BLaER1 treated with 17β-estradiol and CSF1 and Interleukin-3, amounts not matched to agents 10 nM and 100 nM (cell line): ENCODE data around the gene LRRC10B.

Source experiments
- H3K27ac ChIP-seq, 11 experiments: shearing (Covaris generic); formaldehyde crosslinking; 2 replicates each; pipeline ENCODE4 v1.8.1; 2022
- H3K27me3 ChIP-seq, 11 experiments: shearing (Covaris generic); formaldehyde crosslinking; 2 replicates each; pipeline ENCODE4 v1.8.1; 2022
- H3K36me3 ChIP-seq, 11 experiments: shearing (Covaris generic); formaldehyde crosslinking; 2 replicates each; pipeline ENCODE4 v1.8.1; 2022
- H3K4me1 ChIP-seq, 10 experiments: shearing (Covaris generic); formaldehyde crosslinking; 2 replicates each; pipeline ENCODE4 v1.8.1; 2022
- H3K4me2 ChIP-seq, 11 experiments: shearing (Covaris generic); formaldehyde crosslinking; 2 replicates each; pipeline ENCODE4 v1.8.1; 2022
- H3K4me3 ChIP-seq, 10 experiments: shearing (Covaris generic); formaldehyde crosslinking; 2 replicates each; pipeline ENCODE4 v1.8.1; 2022
- H3K9ac ChIP-seq, 11 experiments: shearing (Covaris generic); formaldehyde crosslinking; 2 replicates each; pipeline ENCODE4 v1.8.1; 2022
- H3K9me3 ChIP-seq, 11 experiments: shearing (Covaris generic); formaldehyde crosslinking; replicated peaks in 1 of 11; 2 replicates each; pipeline ENCODE4 v1.8.1; 2022
- H4K20me1 ChIP-seq, 11 experiments: shearing (Covaris generic); formaldehyde crosslinking; 2 replicates each; pipeline ENCODE4 v1.8.1; 2022
- Cebpa-rat ChIP-seq, 11 experiments: shearing (Covaris generic); IDR thresholded peaks; 2 replicates each; pipeline ENCODE4 v1.8.1; 2022

LRRC10B gene

DNA sequence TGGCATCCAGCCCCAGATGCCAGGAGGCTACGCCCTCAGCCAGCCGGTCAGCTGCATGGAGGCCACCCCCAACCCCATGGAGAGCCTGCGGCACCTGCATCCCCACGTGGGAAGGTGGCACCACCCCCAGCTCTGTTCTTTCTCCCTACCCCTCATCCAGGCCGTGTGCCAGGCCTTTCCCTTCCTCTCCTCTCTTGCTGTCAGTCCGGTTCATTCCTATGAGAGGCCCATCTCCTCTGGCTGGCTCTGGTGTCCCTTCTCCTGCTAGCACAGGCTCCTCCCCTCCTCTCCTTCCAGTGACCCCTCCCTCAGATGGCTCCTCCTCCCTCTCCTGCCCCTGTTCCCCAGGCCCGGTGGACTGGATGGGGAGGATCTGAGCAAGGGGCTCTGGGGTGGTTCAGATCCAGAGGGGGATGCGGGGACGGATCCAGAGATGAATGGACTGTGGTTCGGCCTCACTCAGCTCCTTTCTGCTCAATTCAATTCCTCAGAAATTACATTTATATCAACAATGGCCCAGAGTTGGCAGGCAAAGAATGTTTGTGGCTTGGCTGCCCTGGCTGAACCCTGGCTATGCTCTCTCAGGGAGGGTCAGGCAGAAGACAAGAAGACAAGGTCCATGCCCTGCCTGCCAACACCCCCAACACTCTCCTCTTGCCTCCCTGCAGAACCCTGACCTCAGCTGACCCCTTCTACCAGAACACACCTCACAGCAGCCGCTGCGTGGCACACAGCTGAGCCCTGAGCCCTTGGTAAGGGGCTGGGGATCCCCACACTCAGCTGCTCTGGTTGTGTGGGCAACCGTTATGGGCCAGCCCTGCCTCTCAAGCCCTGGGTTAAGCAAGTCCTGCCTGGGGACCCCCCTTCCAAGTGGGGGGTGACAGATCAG lies 18.5 kb upstream of the LRRC10B start:
- Histone ChIP-seq H3K4me2 (peak overlapping the region; percentile 44 to 66 (median 58); a peak in 19 of 22 replicates), H3K27ac (peak overlapping the region in 4 of 11 experiments; percentile 3 to 40 (median 26); a peak in 3 of 22 replicates), H3K36me3 (no peaks in the 10 kb centered on the region), H3K9me3 (no peaks in the 10 kb centered on the region), H4K20me1 (peaks cover 0 to 17% (median 0%) of the 10 kb centered on the region in 11 experiments; a peak in 5 of 22 replicates), H3K27me3 (no peaks in the 10 kb centered on the region), H3K4me1 (peaks cover 25 to 62% (median 46%) of the 10 kb centered on the region in 10 experiments), H3K9ac (peak overlapping the region in 4 of 11 experiments; percentile 2 to 41 (median 24); a peak in 5 of 22 replicates), H3K4me3 (no peak overlapping the region)
- TF ChIP-seq Cebpa-rat (IDR thresholded peaks at IDR 0.05) = no peak

GRCh38 chr11:61491736-61492395 lies 16.7 kb upstream of the LRRC10B start:
- no peaks in the 10 kb centered on the region for H3K9me3 ChIP-seq
- H3K4me2 ChIP-seq = peak overlapping the region in 8 of 11 experiments; percentile 11 to 64 (median 53); a peak in 9 of 22 replicates
- TF ChIP-seq Cebpa-rat (IDR thresholded peaks at IDR 0.05) = no peak
- no peaks in the 10 kb centered on the region for H3K36me3 ChIP-seq
- H3K4me3 ChIP-seq = no peak overlapping the region
- 0 out of 22 replicates have a peak overlapping the region, but pooled peaks of 1 of the 11 experiments have one; percentile 29 for H3K9ac ChIP-seq
- no peaks in the 10 kb centered on the region for H3K27me3 ChIP-seq
- peaks cover 0 to under 1% (median 0%) of the 10 kb centered on the region in 11 experiments; a peak in 2 of 22 replicates for H4K20me1 ChIP-seq
- no peak overlapping the region for H3K27ac ChIP-seq
- H3K4me1 ChIP-seq = peaks cover 14 to 47% (median 36%) of the 10 kb centered on the region in 10 experiments

- H3K9ac ChIP-seq = no peak overlapping the region
- no peaks in the 10 kb centered on the region; a peak in 1 of 22 replicates for H4K20me1 ChIP-seq
- H3K4me3 ChIP-seq = no peak overlapping the region
- H3K4me2 ChIP-seq = no peak overlapping the region
- H3K36me3 ChIP-seq = no peaks in the 10 kb centered on the region
- H3K27ac ChIP-seq = no peak overlapping the region
- TF ChIP-seq Cebpa-rat (IDR thresholded peaks at IDR 0.05) = no peak
- H3K4me1 ChIP-seq = peaks cover 11 to 34% (median 25%) of the 10 kb centered on the region in 10 experiments
- no peaks in the 10 kb centered on the region for H3K9me3 ChIP-seq
- H3K27me3 ChIP-seq = no peaks in the 10 kb centered on the region
Measured at GRCh38 chr11:61494381-61494961, 14.1 kb upstream of the LRRC10B start.

DNA sequence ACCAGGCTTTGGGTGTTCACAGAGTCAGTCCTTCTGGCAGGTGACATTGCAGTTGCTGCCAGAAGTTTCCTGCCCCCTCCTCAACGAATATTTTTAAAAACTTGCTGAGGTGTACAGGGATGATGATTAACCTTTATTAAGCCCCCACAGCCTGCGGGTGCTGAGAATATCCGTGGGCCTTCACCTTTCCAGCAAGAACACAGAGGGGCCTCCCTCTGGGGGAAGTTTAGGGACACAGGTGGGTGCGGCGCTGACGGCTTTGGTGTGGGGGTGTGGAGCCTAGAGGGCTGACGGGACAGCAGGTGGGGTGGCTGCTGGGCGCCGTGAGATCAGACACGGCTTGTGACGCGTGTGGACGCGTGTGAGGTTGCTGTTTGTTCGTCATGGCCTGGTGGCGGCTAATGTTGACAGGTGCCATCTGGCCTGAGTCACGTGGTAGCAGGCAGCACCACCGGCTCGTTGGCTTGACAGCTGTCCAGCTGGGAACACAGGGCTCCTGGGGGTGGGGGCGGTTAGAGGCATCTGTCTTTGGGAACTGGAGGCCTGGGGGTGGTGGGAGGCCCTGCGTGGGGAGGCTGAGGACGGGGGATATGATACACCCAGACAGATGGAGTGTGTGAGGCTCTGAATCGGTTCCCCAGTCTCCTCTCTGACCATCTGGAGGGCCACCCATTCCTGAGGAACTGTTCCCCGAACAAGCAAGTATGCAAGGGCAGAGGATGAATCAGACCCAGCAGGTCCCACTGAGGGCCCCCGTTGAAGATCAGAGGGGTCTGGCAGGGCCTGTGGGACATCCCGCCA lies 12.5 kb upstream of the LRRC10B start:
- no peaks in the 10 kb centered on the region for H3K36me3 ChIP-seq
- no peaks in the 10 kb centered on the region for H3K9me3 ChIP-seq
- H3K27ac ChIP-seq = no peak overlapping the region
- H4K20me1 ChIP-seq = no peaks in the 10 kb centered on the region
- no peak overlapping the region for H3K4me2 ChIP-seq
- no peak overlapping the region for H3K4me3 ChIP-seq
- H3K9ac ChIP-seq = no peak overlapping the region
- H3K27me3 ChIP-seq = no peaks in the 10 kb centered on the region
- H3K4me1 ChIP-seq = peaks cover 8 to 19% (median 11%) of the 10 kb centered on the region in 10 experiments; a peak in 19 of 20 replicates
- no peak for TF ChIP-seq Cebpa-rat (IDR thresholded peaks at IDR 0.05)

GRCh38 chr11:61496602-61497400 lies 11.7 kb upstream of the LRRC10B start:
- no peaks in the 10 kb centered on the region for H3K9me3 ChIP-seq
- H3K9ac ChIP-seq = no peak overlapping the region
- H3K36me3 ChIP-seq = no peaks in the 10 kb centered on the region
- no peak overlapping the region for H3K27ac ChIP-seq
- no peaks in the 10 kb centered on the region for H3K27me3 ChIP-seq
- H3K4me3 ChIP-seq = no peak overlapping the region
- H3K4me2 ChIP-seq = no peak overlapping the region
- no peaks in the 10 kb centered on the region for H4K20me1 ChIP-seq
- no peak for TF ChIP-seq Cebpa-rat (IDR thresholded peaks at IDR 0.05)
- peaks cover 0 to 12% (median 4%) of the 10 kb centered on the region in 10 experiments; a peak in 11 of 20 replicates for H3K4me1 ChIP-seq

- Histone ChIP-seq H3K9ac (no peak overlapping the region), H3K36me3 (no peaks in the 10 kb centered on the region), H3K4me1 (peaks cover 0 to 12% (median 4%) of the 10 kb centered on the region in 10 experiments; a peak in 6 of 20 replicates), H3K27ac (no peak overlapping the region), H3K9me3 (no peaks in the 10 kb centered on the region), H4K20me1 (no peaks in the 10 kb centered on the region; a peak in 1 of 22 replicates), H3K4me2 (no peak overlapping the region), H3K4me3 (no peak overlapping the region), H3K27me3 (no peaks in the 10 kb centered on the region)
- TF ChIP-seq Cebpa-rat (IDR thresholded peaks at IDR 0.05) = no peak
Measured at GRCh38 chr11:61497473-61497872, 11.1 kb upstream of the LRRC10B start.

DNA sequence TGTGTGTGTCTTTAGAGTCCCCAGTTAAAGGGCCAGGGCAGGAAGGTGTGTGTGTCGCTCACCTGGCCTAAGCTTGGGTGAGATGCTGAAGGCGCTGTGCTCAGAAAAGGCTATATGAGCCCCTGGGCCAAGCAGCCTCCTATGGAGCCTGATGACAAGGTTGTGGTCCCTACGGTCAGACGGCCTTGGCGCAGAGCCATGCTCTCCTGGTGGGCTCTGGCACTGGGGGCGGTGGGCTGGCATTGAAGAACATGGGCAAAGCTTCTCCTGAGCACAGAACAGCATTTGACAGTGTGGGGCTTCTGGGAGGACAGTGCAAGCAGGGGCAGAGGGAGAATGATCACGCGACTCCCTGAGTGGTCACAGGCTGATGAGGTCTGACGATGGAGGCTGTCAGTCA lies 10.7 kb upstream of the LRRC10B start:
- Histone ChIP-seq H4K20me1 (no peaks in the 10 kb centered on the region; a peak in 1 of 22 replicates), H3K36me3 (no peaks in the 10 kb centered on the region), H3K4me1 (peaks cover 0 to 12% (median 5%) of the 10 kb centered on the region in 10 experiments; a peak in 6 of 20 replicates), H3K9ac (no peak overlapping the region), H3K4me2 (0 out of 22 replicates have a peak overlapping the region, but pooled peaks of 1 of the 11 experiments have one; percentile 35), H3K9me3 (no peaks in the 10 kb centered on the region), H3K27me3 (no peaks in the 10 kb centered on the region), H3K27ac (no peak overlapping the region), H3K4me3 (no peak overlapping the region)
- TF ChIP-seq Cebpa-rat (IDR thresholded peaks at IDR 0.05) = no peak
